ENCODE results near the gene ZNF655.
"Not testable (repeated sequence)": the region's sequence is repeated elsewhere in the genome, so short reads cannot be mapped to it uniquely, and the experiment has no call there.

Gene ZNF655

GRCh38 chr7:99562832-99563231, 4.4 kb downstream of the ZNF655 start (continued):
- 0 out of 2 replicates have a peak, but pooled peaks have one; percentile 3 for TF ChIP-seq PATZ1 (CRISPR knock-in tag; IDR thresholded peaks at IDR 0.05; ENCODE audit: borderline replicate concordance)

- ATAC-seq: peak; percentile 54
- TF ChIP-seq ZFP30 (CRISPR knock-in tag; IDR thresholded peaks at IDR 0.05) (no peak), RARB (CRISPR knock-in tag; IDR thresholded peaks at IDR 0.05) (no peak), CSRNP3 (CRISPR knock-in tag; IDR thresholded peaks at IDR 0.05) (no peak), ZFP3 (CRISPR knock-in tag; IDR thresholded peaks at IDR 0.05) (no peak), PPARA (CRISPR knock-in tag; IDR thresholded peaks at IDR 0.05; ENCODE audit: borderline replicate concordance) (no peak), POU6F1 (CRISPR knock-in tag; IDR thresholded peaks at IDR 0.05; ENCODE audit: borderline replicate concordance, low read depth) (no peak), ZNF565 (CRISPR knock-in tag; conservative IDR thresholded peaks at IDR 0.05; ENCODE audit: low read depth) (no peak), CSDC2 (CRISPR knock-in tag; IDR thresholded peaks at IDR 0.05) (no peak), SNAI2 (CRISPR knock-in tag; IDR thresholded peaks at IDR 0.05) (no peak), ZNF70 (CRISPR knock-in tag; IDR thresholded peaks at IDR 0.05) (no peak), ZNF8 (CRISPR knock-in tag; IDR thresholded peaks at IDR 0.05) (no peak), GLIS3 (CRISPR knock-in tag; IDR thresholded peaks at IDR 0.05) (no peak), TOX (CRISPR knock-in tag; IDR thresholded peaks at IDR 0.05; ENCODE audit: borderline replicate concordance) (no peak), PATZ1 (CRISPR knock-in tag; IDR thresholded peaks at IDR 0.05; ENCODE audit: borderline replicate concordance) (no peak), ISL1 (CRISPR knock-in tag; IDR thresholded peaks at IDR 0.05) (no peak), ARNTL (CRISPR knock-in tag; IDR thresholded peaks at IDR 0.05; ENCODE audit: borderline replicate concordance, low read depth) (no peak), BACH2 (CRISPR knock-in tag; IDR thresholded peaks at IDR 0.05; ENCODE audit: borderline replicate concordance) (no peak), ZC3H10 (CRISPR knock-in tag; IDR thresholded peaks at IDR 0.05) (no peak)
Measured at GRCh38 chr7:99563650-99564049, 5.2 kb downstream of the ZNF655 start.

GRCh38 chr7:99568770-99569169, 10.3 kb downstream of the ZNF655 start:
- ATAC-seq: not testable (repeated sequence)

GRCh38 chr7:99571768-99572167, 13.3 kb downstream of the ZNF655 start:
- no peak for ATAC-seq
- TF ChIP-seq TSHZ2 (CRISPR knock-in tag; IDR thresholded peaks at IDR 0.05) (no peak), ESRRG (CRISPR knock-in tag; IDR thresholded peaks at IDR 0.05) (no peak), ZNF8 (CRISPR knock-in tag; IDR thresholded peaks at IDR 0.05) (no peak)

Data from SK-N-SH treated with all-trans-retinoic acid at 6 μM for 48 hours (cell line).